Neutrophil (primary cell): ENCODE results near the gene TSPY2.
"Not testable (repeated sequence)": the region's sequence is repeated elsewhere in the genome, so short reads cannot be mapped to it uniquely, and the experiment has no call there.

Experiments
- H3K27ac ChIP-seq: fragments of 200-600 bp; sonication (generic); 2 replicates; pipeline ENCODE4 v1.5.1; 2016; ENCODE audit warnings: mild to moderate bottlenecking, moderate library complexity
- H3K27me3 ChIP-seq: fragments of 200-600 bp; sonication (generic); 2 replicates; pipeline ENCODE4 v1.6.0; 2016; ENCODE audit warnings: mild to moderate bottlenecking
- H3K36me3 ChIP-seq: fragments of 200-600 bp; sonication (generic); 2 replicates; pipeline ENCODE4 v1.5.1; 2017
- H3K4me1 ChIP-seq, 2 experiments: fragments of 200-600 bp in 1 of 2; sonication (generic) in 1 of 2; 1 replicate in 1 of 2; 2 replicates in 1 of 2; pipeline versions ENCODE4 v1.5.1 to v1.6.1; 2013 to 2016; ENCODE audit warnings: low read depth in 1 of 2, low read length in 1 of 2, mild to moderate bottlenecking in 1 of 2, moderate library complexity in 1 of 2; ENCODE audit not compliant: control insufficient read depth in 1 of 2, insufficient read depth in 1 of 2
- H3K4me3 ChIP-seq, 2 experiments: fragments of 200-600 bp in 1 of 2; sonication (generic) in 1 of 2; 1 replicate in 1 of 2; 2 replicates in 1 of 2; pipeline ENCODE4 v1.5.1; 2013 to 2016; ENCODE audit warnings: low read depth in 1 of 2, low read length in 1 of 2, mild to moderate bottlenecking in 1 of 2, moderate library complexity in 1 of 2
- H3K9me3 ChIP-seq: fragments of 200-600 bp; sonication (generic); 2 replicates; pipeline ENCODE4 v1.5.1; 2016

The TSPY2 gene

GRCh38 chrY:6245923-6246322, at the start of gene TSPY2:
Gene TSPY2, plus strand, starts transcription at chrY:6246223. Its CDS starts 46 bp downstream, at chrY:6246269.
- H3K36me3 ChIP-seq, H3K27me3 ChIP-seq, H3K4me3 ChIP-seq, H3K9me3 ChIP-seq, H3K4me1 ChIP-seq, H3K27ac ChIP-seq: not testable (repeated sequence)

GRCh38 chrY:6209565-6209964, 36.5 kb upstream of the TSPY2 start:
- H3K36me3 ChIP-seq, H3K27ac ChIP-seq, H3K9me3 ChIP-seq, H3K27me3 ChIP-seq, H3K4me1 ChIP-seq, H3K4me3 ChIP-seq: not testable (repeated sequence)

- not testable (repeated sequence) for H3K27ac ChIP-seq, H3K4me1 ChIP-seq, H3K27me3 ChIP-seq, H3K9me3 ChIP-seq, H3K4me3 ChIP-seq, H3K36me3 ChIP-seq
Observed at GRCh38 chrY:6217045-6217444, 29.0 kb upstream of the TSPY2 start.

GRCh38 chrY:6269839-6270238, 23.8 kb downstream of the TSPY2 start:
- not testable (repeated sequence) for H3K36me3 ChIP-seq, H3K9me3 ChIP-seq, H3K27me3 ChIP-seq, H3K4me3 ChIP-seq, H3K4me1 ChIP-seq, H3K27ac ChIP-seq
